ENCODE results near the gene ATP8A2. TPM values are rescaled to one million over a fixed set of nuclear protein-coding genes. Genes with fewer than 3 reads are reported as not detected.

ATP8A2 gene
- polyA plus RNA-seq, 3 donors: not detected

GRCh38 chr13:25489238-25489637 lies 117.5 kb downstream of the ATP8A2 start:
- Histone ChIP-seq H3K4me2 (replicated peaks; ENCODE audit: extremely low read depth, low read length, poor library complexity, severe bottlenecking) (no peak overlapping the region), H3K79me2 (ENCODE audit: insufficient read depth, low read length) (no peaks in the 10 kb centered on the region), H3K9ac (ENCODE audit: insufficient read depth, low read length, poor library complexity, severe bottlenecking) (no peak overlapping the region), H3K9me3 (replicated peaks in 1 of 2; ENCODE audit: control insufficient read depth in 1 of 2, insufficient read depth in 1 of 2, low read length in 2 of 2) (no peaks in the 10 kb centered on the region), H3K4me1 (ENCODE audit: control insufficient read depth in 1 of 2, insufficient read depth in 2 of 2, low read length in 2 of 2) (no peaks in the 10 kb centered on the region), H3K4me3 (replicated peaks in 1 of 3; ENCODE audit: low read depth in 2 of 3, low read length in 3 of 3) (no peak overlapping the region), H3K36me3 (replicated peaks in 1 of 2; ENCODE audit: control insufficient read depth in 1 of 2, insufficient read depth in 2 of 2, low read length in 2 of 2) (no peaks in the 10 kb centered on the region), H4K20me1 (ENCODE audit: insufficient read depth, low read length) (no peaks in the 10 kb centered on the region), H3K27me3 (ENCODE audit: control insufficient read depth in 2 of 2, insufficient read depth in 2 of 2, low read length in 2 of 2) (no peaks in the 10 kb centered on the region), H3K27ac (ENCODE audit: low read depth in 1 of 2, low read length in 2 of 2) (no peak overlapping the region), H2AFZ (ENCODE audit: insufficient read depth, low read depth, low read length, poor library complexity, severe bottlenecking) (no peak overlapping the region)
- H3K4me1 Mint-ChIP-seq: no peaks in the 10 kb centered on the region
- no peak overlapping the region for H3K27ac Mint-ChIP-seq
- no peak for DNase-seq
- peaks cover 3 to 8% (median 7%) of the 10 kb centered on the region in 3 donors for H3K27me3 Mint-ChIP-seq (ENCODE audit: low read depth in 3 of 3)
- no peaks in the 10 kb centered on the region for H3K36me3 Mint-ChIP-seq
- H3K4me3 Mint-ChIP-seq: no peak overlapping the region
- no peak for TF ChIP-seq CTCF (IDR thresholded peaks at IDR 0.05)
- intact Hi-C loops (cut with micrococcal nuclease): no loop called here
- 55% methylated on average over 9 of the region's 12 CpGs for WGBS (ENCODE audit: insufficient coverage)
- peaks cover 0 to 3% (median 0%) of the 10 kb centered on the region in 7 donors for H3K9me3 Mint-ChIP-seq

- Histone ChIP-seq H3K36me3 (replicated peaks in 1 of 2; ENCODE audit: control insufficient read depth in 1 of 2, insufficient read depth in 2 of 2, low read length in 2 of 2) (no peaks in the 10 kb centered on the region), H3K4me3 (replicated peaks in 1 of 3; ENCODE audit: low read depth in 2 of 3, low read length in 3 of 3) (no peak overlapping the region), H3K9ac (ENCODE audit: insufficient read depth, low read length, poor library complexity, severe bottlenecking) (no peak overlapping the region), H3K27me3 (ENCODE audit: control insufficient read depth in 2 of 2, insufficient read depth in 2 of 2, low read length in 2 of 2) (no peaks in the 10 kb centered on the region), H4K20me1 (ENCODE audit: insufficient read depth, low read length) (no peaks in the 10 kb centered on the region), H3K79me2 (ENCODE audit: insufficient read depth, low read length) (no peaks in the 10 kb centered on the region), H3K4me1 (ENCODE audit: control insufficient read depth in 1 of 2, insufficient read depth in 2 of 2, low read length in 2 of 2) (no peaks in the 10 kb centered on the region), H2AFZ (ENCODE audit: insufficient read depth, low read depth, low read length, poor library complexity, severe bottlenecking) (no peak overlapping the region), H3K4me2 (replicated peaks; ENCODE audit: extremely low read depth, low read length, poor library complexity, severe bottlenecking) (no peak overlapping the region), H3K27ac (ENCODE audit: low read depth in 1 of 2, low read length in 2 of 2) (no peak overlapping the region), H3K9me3 (replicated peaks in 1 of 2; ENCODE audit: control insufficient read depth in 1 of 2, insufficient read depth in 1 of 2, low read length in 2 of 2) (no peaks in the 10 kb centered on the region)
- intact Hi-C loops (cut with micrococcal nuclease): no loop called here
- DNase-seq: no peak
- WGBS (ENCODE audit: insufficient coverage): 87% methylated on average over 8 of the region's 9 CpGs
- Mint-ChIP-seq H3K27me3 (ENCODE audit: low read depth in 3 of 3) (peaks cover 3 to 10% (median 7%) of the 10 kb centered on the region in 3 donors), H3K36me3 (no peaks in the 10 kb centered on the region), H3K27ac (no peak overlapping the region), H3K4me3 (no peak overlapping the region), H3K9me3 (peaks cover 0 to 3% (median 0%) of the 10 kb centered on the region in 7 donors), H3K4me1 (no peaks in the 10 kb centered on the region)
- no peak for TF ChIP-seq CTCF (IDR thresholded peaks at IDR 0.05)
Observed at GRCh38 chr13:25490236-25490635, 118.5 kb downstream of the ATP8A2 start.

Data from CD14-positive monocyte (primary cell).